Measurements from ENCODE around the gene BCHE. TPM values are rescaled to one million over a fixed set of nuclear protein-coding genes. Genes with fewer than 3 reads are reported as not detected.

Gene BCHE
- total and polyA plus RNA-seq, 2 donors (not counting 1 experiment from before 2014, with no cell fraction given) = 5.8 to 34.7 TPM

GRCh38 chr3:165778891-165779290, 58.3 kb downstream of the BCHE start:
- Histone ChIP-seq H3K4me2 (ENCODE audit: extremely low read depth, insufficient read depth, low read length) (no peak overlapping the region), H3K27me3 (ENCODE audit: control insufficient read depth, insufficient read depth, low read length) (no peaks in the 10 kb centered on the region), H3K9me3 (ENCODE audit: control insufficient read depth, insufficient read depth, low read depth, low read length) (no peaks in the 10 kb centered on the region), H2AFZ (ENCODE audit: low read length) (no peak overlapping the region), H3K4me3 (replicated peaks in 1 of 4; ENCODE audit: control extremely low read depth in 1 of 4, insufficient read depth in 1 of 4, low read depth in 3 of 4, low read length in 4 of 4) (no peak overlapping the region), H4K20me1 (ENCODE audit: control insufficient read depth, extremely low read depth, insufficient read depth, low read length) (no peaks in the 10 kb centered on the region), H3K4me1 (ENCODE audit: control insufficient read depth, extremely low read depth, insufficient read depth, low read length) (no peaks in the 10 kb centered on the region), H3K36me3 (ENCODE audit: control insufficient read depth, insufficient read depth, low read length) (no peaks in the 10 kb centered on the region), H3K79me2 (ENCODE audit: control insufficient read depth, insufficient read depth, low read length) (no peaks in the 10 kb centered on the region), H3K9ac (ENCODE audit: insufficient read depth, low read length) (no peak overlapping the region), H3K27ac (ENCODE audit: insufficient read depth, low read length) (no peak overlapping the region)
- TF ChIP-seq EZH2 (IDR thresholded peaks at IDR 0.05; ENCODE audit: low read length, missing control alignments) = no peak
- TF ChIP-seq CTCF (conservative IDR thresholded peaks at IDR 0.05 in 1 of 2, IDR thresholded peaks at IDR 0.05 in 1 of 2; ENCODE audit: low read depth in 1 of 2, low read length in 2 of 2) = no peak
- no peak for DNase-seq (ENCODE audit: low read depth in 2 of 2)

DNA sequence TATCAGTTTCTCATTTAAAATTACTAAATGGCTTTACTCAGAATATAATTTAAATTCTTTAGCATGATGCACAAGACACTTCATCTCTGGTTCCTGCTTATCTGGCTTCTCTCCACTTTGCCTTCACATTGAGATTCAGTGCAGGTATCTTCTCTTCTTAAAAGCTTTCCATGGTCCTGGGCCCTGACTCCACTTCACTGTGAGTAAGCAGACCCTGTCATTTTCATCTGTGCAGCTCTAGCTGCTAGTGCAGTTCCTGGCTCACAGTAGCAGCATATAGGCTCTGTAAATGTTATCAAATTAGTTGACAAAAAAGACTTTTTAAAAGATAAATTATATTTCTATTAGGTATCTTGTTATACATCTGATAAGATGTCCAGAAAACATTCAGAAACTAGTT, 58.8 kb downstream of the BCHE start:
- TF ChIP-seq EZH2 (IDR thresholded peaks at IDR 0.05; ENCODE audit: low read length, missing control alignments) = no peak
- TF ChIP-seq CTCF (conservative IDR thresholded peaks at IDR 0.05 in 1 of 2, IDR thresholded peaks at IDR 0.05 in 1 of 2; ENCODE audit: low read depth in 1 of 2, low read length in 2 of 2) = no peak
- Histone ChIP-seq H3K27me3 (ENCODE audit: control insufficient read depth, insufficient read depth, low read length) (no peaks in the 10 kb centered on the region), H3K4me3 (replicated peaks in 1 of 4; ENCODE audit: control extremely low read depth in 1 of 4, insufficient read depth in 1 of 4, low read depth in 3 of 4, low read length in 4 of 4) (no peak overlapping the region), H3K9ac (ENCODE audit: insufficient read depth, low read length) (no peak overlapping the region), H3K79me2 (ENCODE audit: control insufficient read depth, insufficient read depth, low read length) (no peaks in the 10 kb centered on the region), H3K27ac (ENCODE audit: insufficient read depth, low read length) (no peak overlapping the region), H3K4me2 (ENCODE audit: extremely low read depth, insufficient read depth, low read length) (no peak overlapping the region), H3K4me1 (ENCODE audit: control insufficient read depth, extremely low read depth, insufficient read depth, low read length) (no peaks in the 10 kb centered on the region), H3K36me3 (ENCODE audit: control insufficient read depth, insufficient read depth, low read length) (no peaks in the 10 kb centered on the region), H3K9me3 (ENCODE audit: control insufficient read depth, insufficient read depth, low read depth, low read length) (no peaks in the 10 kb centered on the region), H2AFZ (ENCODE audit: low read length) (no peak overlapping the region), H4K20me1 (ENCODE audit: control insufficient read depth, extremely low read depth, insufficient read depth, low read length) (no peaks in the 10 kb centered on the region)
- DNase-seq (ENCODE audit: low read depth in 2 of 2) = no peak

GRCh38 chr3:165775824-165776223, 61.4 kb downstream of the BCHE start:
- no peaks in the 10 kb centered on the region for H3K4me1 ChIP-seq (ENCODE audit: control insufficient read depth, extremely low read depth, insufficient read depth, low read length)
- no peak overlapping the region for H3K27ac ChIP-seq (ENCODE audit: insufficient read depth, low read length)
- no peak for DNase-seq (ENCODE audit: low read depth in 2 of 2)
- TF ChIP-seq CTCF (conservative IDR thresholded peaks at IDR 0.05 in 1 of 2, IDR thresholded peaks at IDR 0.05 in 1 of 2; ENCODE audit: low read depth in 1 of 2, low read length in 2 of 2) (no peak), EZH2 (IDR thresholded peaks at IDR 0.05; ENCODE audit: low read length, missing control alignments) (no peak)
- H3K27me3 ChIP-seq (ENCODE audit: control insufficient read depth, insufficient read depth, low read length) = no peaks in the 10 kb centered on the region
- H3K79me2 ChIP-seq (ENCODE audit: control insufficient read depth, insufficient read depth, low read length) = no peaks in the 10 kb centered on the region
- H4K20me1 ChIP-seq (ENCODE audit: control insufficient read depth, extremely low read depth, insufficient read depth, low read length) = no peaks in the 10 kb centered on the region
- H3K36me3 ChIP-seq (ENCODE audit: control insufficient read depth, insufficient read depth, low read length) = no peaks in the 10 kb centered on the region
- no peak overlapping the region for H2AFZ ChIP-seq (ENCODE audit: low read length)
- H3K4me2 ChIP-seq (ENCODE audit: extremely low read depth, insufficient read depth, low read length) = no peak overlapping the region
- H3K9me3 ChIP-seq (ENCODE audit: control insufficient read depth, insufficient read depth, low read depth, low read length) = no peaks in the 10 kb centered on the region
- no peak overlapping the region for H3K9ac ChIP-seq (ENCODE audit: insufficient read depth, low read length)
- H3K4me3 ChIP-seq (replicated peaks in 1 of 4; ENCODE audit: control extremely low read depth in 1 of 4, insufficient read depth in 1 of 4, low read depth in 3 of 4, low read length in 4 of 4) = no peak overlapping the region

All from fibroblast of lung (primary cell).